ENCODE data around the gene FAM111B. TPM values are rescaled to one million over a fixed set of nuclear protein-coding genes. Genes with fewer than 3 reads are reported as not detected.

The FAM111B gene
- total and polyA plus RNA-seq, 3 donors from 2014 or later = 0.24 to 0.81 TPM; not detected in 1

GRCh38 chr11:59173080-59173963, 66.3 kb downstream of the FAM111B start:
- 2 to 4% methylated on average over 24 to 37 of the region's 37 CpGs for WGBS, 2 donors
- DNase-seq = peak; percentile 54
- H3K4me1 ChIP-seq = peaks cover 21% of the 10 kb centered on the region

DNA sequence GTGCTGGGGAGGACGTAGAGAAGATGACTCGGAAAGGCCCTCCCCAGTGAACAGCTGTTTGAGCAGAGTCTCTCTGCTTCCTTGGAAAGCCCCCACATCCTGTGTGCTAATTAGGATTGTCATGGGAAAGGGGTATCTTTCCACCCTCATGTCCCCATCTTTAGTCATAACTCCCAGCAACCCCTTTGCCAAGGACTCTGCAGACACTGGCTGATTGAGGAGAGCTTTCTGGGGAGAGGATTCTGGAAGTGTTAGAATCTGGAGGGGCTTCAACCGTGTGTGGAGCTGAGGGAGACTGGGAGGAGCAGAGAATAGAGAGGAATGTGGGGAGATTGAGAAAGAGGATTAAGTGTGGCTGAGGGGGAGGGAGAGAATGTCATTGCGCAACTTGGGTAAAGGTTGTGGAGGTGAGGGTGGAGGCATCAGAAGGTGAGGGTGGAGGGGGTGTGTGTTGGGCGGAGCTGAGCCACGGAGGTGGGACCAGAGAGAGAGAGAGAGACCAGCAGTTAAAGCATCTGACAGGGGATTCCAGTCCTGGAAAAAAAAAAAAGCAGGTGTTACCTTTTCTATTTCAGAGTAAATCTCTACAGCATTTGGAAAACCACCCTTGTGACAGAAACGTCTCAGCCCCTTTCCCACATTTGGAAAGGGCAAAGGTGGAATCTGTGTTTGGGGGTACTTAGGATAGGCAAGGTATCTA, 67.1 kb downstream of the FAM111B start:
- Histone ChIP-seq H3K36me3 (ENCODE audit: low read depth, missing control alignments) (no peaks in the 10 kb centered on the region), H3K4me1 (peaks cover 21% of the 10 kb centered on the region), H3K27me3 (no peaks in the 10 kb centered on the region), H3K27ac (no peak overlapping the region), H3K4me3 (peak overlapping the region in 1 of 2 donors; percentile 70), H3K9me3 (no peaks in the 10 kb centered on the region)
- 22 to 36% methylated on average over 7 of the region's 7 CpGs for WGBS, 2 donors
- intact Hi-C loops (cut with DNase I; ENCODE audit: low total_unique reads) = loop anchor here (5.0 to 10.0 kb wide), 2 partner anchors 33 to 111 kb away; no protein-coding TSS in a partner anchor
- no peak for DNase-seq
- TF ChIP-seq POLR2A (IDR thresholded peaks at IDR 0.05) = no peak
- TF ChIP-seq CTCF (IDR thresholded peaks at IDR 0.05) = no peak

More at GRCh38 chr11:59173080-59173963, 66.3 kb downstream of the FAM111B start:
- no peaks in the 10 kb centered on the region for H3K27me3 ChIP-seq
- H3K36me3 ChIP-seq (ENCODE audit: low read depth, missing control alignments) = no peaks in the 10 kb centered on the region
- no peaks in the 10 kb centered on the region for H3K9me3 ChIP-seq
- no peak for TF ChIP-seq POLR2A (IDR thresholded peaks at IDR 0.05)
- no peak for TF ChIP-seq CTCF (IDR thresholded peaks at IDR 0.05)
- peak overlapping the region; percentile 69 to 70 for H3K4me3 ChIP-seq
- H3K27ac ChIP-seq = peak overlapping the region; percentile 37 to 57
- intact Hi-C loops (cut with DNase I; ENCODE audit: low total_unique reads) = loop anchor here (5.0 to 10.0 kb wide), 2 partner anchors 34 to 111 kb away; no protein-coding TSS in a partner anchor

DNA sequence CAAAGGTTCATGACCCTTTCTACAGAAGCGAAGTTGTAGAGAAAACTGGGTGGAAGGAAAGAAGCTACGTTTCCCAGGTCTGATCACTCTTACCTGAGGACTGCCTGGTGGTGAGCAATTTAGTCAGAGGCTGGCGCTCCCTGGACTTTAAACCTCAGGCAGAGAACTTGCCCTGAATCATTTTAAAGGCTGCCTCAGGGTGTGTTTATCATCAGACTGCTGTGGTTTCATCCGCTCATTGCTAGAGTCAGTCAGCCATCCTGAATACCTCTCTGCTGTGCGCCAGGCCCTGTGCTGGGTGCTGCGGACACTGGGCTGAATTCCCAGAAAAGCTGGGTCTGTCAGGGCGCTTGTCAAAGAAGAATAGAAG, 67.6 kb downstream of the FAM111B start:
- DNase-seq = no peak

GRCh38 chr11:59175091-59175501, 68.1 kb downstream of the FAM111B start:
- 53 to 69% methylated on average over 4 of the region's 4 CpGs for WGBS, 2 donors
- no peak for TF ChIP-seq CTCF (IDR thresholded peaks at IDR 0.05)
- TF ChIP-seq POLR2A (IDR thresholded peaks at IDR 0.05) = no peak
- H3K9me3 ChIP-seq = no peaks in the 10 kb centered on the region
- H3K36me3 ChIP-seq (ENCODE audit: low read depth, missing control alignments) = no peaks in the 10 kb centered on the region
- H3K27me3 ChIP-seq = no peaks in the 10 kb centered on the region
- H3K27ac ChIP-seq = no peak overlapping the region
- no peak overlapping the region for H3K4me3 ChIP-seq
- peaks cover 21% of the 10 kb centered on the region for H3K4me1 ChIP-seq
- intact Hi-C loops (cut with DNase I; ENCODE audit: low total_unique reads) = loop anchor here (10.0 kb wide), 1 partner anchor 110 kb away; no protein-coding TSS in a partner anchor
- DNase-seq = no peak

More for the DNA sequence above, 67.6 kb downstream of the FAM111B start:
- WGBS, 2 donors = 81 to 87% methylated on average over 7 of the region's 7 CpGs
- Histone ChIP-seq H3K27me3 (no peaks in the 10 kb centered on the region), H3K27ac (no peak overlapping the region), H3K4me1 (peaks cover 21% of the 10 kb centered on the region), H3K4me3 (no peak overlapping the region), H3K9me3 (no peaks in the 10 kb centered on the region), H3K36me3 (ENCODE audit: low read depth, missing control alignments) (no peaks in the 10 kb centered on the region)
- no peak for TF ChIP-seq CTCF (IDR thresholded peaks at IDR 0.05)
- TF ChIP-seq POLR2A (IDR thresholded peaks at IDR 0.05) = no peak
- intact Hi-C loops (cut with DNase I; ENCODE audit: low total_unique reads) = loop anchor here (5.0 to 10.0 kb wide), 2 partner anchors 33 to 110 kb away; no protein-coding TSS in a partner anchor

Data from testis (tissue), 3 donors.